SK-MEL-5 (cell line): ENCODE measurements around the gene CRYBB1. TPM values are rescaled to one million over a fixed set of nuclear protein-coding genes. Genes with fewer than 3 reads are reported as not detected.

Experiments
- DNase-seq: peaks from one replicate; pipeline ENCODE4 v3.0.0-alpha.2; 2016; ENCODE audit warnings: low read depth, low spot score
- in situ Hi-C: cut with HindIII; loops from 2 replicates; pipeline ENCODE4 v1.10.0; 2016; ENCODE audit warnings: low sequenced_read_pairs, high pct_unique_total_duplicates, low pct_unique_long_range_greater_than_20kb
- polyA plus RNA-seq, 2 experiments: library from polyadenylated mRNA; depleted of rRNA; stranded (reverse); fragments of >200 nt; gene quantifications; 2 replicates each; pipeline ENCODE4 v1.2.3, GENCODE V29; 2015
- total RNA-seq: library from RNA; depleted of rRNA; stranded (reverse); fragments of >200 nt; shearing (Covaris generic); gene quantifications from 2 replicates; pipeline ENCODE4 v1.2.3, GENCODE V29; 2014; rRNA removed

Gene CRYBB1
- not detected in 2 replicates for total RNA-seq
- not detected in 2 replicates for polyA plus RNA-seq (2015; cell fraction: cytosol; rRNA removed)
- polyA plus RNA-seq (2015; cell fraction: nucleus; rRNA removed), result not detected in 2 replicates

GRCh38 chr22:26617271-26618199 is at the start of gene CRYBB1:
CRYBB1 (minus strand) TSS chr22:26618027; CDS start chr22:26616319, 1,708 bp downstream.
- no peak for DNase-seq
- in situ Hi-C loops, result no loop called here

GRCh38 chr22:26667140-26667539 is 49.3 kb upstream of the CRYBB1 start:
- no peak for DNase-seq
- in situ Hi-C loops, result no loop called here

DNA sequence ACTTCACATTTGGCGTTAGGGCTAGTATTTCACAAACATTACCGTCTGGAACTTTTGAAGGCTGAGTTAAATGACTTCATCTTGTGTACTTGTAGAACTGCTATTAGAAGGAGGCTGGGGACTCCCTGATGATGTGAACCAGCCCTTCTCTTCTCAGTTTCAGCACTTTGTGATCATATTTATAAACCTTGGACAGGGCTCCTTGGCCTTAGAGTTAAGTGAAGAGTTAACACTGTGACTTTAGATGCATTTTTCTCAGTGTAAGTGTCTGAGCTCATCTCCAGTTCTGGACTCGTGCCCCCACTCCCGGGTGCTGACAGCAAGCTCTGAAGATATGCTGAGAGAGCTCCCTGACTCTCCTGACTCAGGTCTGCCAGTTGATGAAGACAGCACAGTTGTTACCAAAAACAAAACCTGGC is 48.0 kb upstream of the CRYBB1 start:
- in situ Hi-C loops, result no loop called here
- DNase-seq, result no peak

DNA sequence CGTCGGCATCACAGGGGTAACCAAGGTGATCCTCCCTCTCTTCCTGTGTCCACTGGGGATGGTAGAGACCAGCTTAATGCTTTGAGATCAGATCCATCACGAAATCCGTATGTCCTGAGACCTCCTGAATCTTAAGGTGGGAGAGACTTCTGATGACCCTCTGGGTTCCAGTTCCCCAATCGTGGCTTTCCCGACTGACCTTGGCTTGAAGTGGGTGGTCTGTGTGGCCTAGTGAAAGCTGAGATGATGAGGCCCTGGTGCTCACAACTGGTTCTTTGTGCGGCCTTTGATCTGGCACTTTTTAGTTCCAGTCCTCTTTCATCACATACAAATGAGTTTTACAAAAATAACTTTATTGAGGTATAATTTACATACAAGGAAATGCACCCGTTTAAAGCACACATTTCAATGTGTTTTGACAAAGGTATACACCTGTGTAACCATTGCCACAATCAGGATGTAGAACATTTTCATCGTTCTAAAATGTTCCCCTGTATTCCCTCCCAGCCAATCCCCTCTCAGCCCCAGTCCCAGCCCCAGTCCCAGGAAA is 45.6 kb upstream of the CRYBB1 start:
- in situ Hi-C loops, result no loop called here
- DNase-seq, result no peak

DNA sequence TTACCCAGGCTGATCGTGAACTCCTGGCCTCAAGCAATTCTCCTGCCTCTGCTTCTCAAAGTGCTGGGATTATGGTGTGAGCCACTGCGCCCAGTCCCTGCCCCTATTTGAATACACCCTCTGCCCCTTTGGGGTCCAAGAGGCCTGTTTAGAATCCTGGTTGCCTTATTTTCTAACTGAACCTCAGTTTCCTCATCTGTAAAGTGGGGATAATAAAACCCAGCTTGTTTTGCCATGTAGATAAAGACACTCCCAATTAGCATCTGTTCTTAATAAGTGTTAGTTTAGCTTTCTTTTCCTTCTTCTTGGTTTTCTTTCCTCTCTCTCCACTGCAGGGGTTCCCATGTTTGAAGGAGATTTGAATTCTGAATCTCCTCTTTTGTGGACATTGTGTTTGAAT is 44.3 kb upstream of the CRYBB1 start:
- in situ Hi-C loops, result no loop called here
- no peak for DNase-seq

DNA sequence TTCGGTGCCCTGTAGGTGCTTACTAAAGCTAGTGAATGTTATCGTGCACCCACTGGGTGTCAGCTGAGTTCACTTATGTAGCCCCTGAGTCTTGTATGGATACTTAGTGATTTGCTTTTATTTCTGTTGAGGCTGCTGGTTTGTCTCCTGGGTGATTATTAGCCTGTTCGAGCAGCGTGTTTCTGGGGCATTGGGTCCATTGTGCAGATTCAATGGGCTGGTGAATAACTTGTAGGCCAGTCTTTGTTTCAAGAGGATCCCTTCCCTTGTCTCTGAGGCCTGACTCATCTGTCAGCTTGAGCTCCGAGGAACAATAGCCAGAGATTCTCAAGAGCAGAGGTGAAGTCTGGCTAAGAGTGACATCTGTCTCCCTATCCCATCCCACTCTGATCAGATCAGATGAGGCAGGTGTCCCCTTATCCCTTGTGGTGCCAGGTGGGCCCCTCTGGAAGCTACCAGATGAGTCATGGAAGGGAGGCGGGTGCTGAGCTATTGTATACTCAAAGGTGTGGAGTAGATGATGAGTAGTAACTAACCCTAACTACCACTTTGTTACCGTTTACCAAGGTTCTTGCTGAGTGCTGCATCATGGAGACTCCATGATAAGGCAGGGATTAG is 43.2 kb upstream of the CRYBB1 start:
- in situ Hi-C loops, result no loop called here
- DNase-seq, result no peak

GRCh38 chr22:26660356-26660755 is 42.5 kb upstream of the CRYBB1 start:
- in situ Hi-C loops, result no loop called here
- no peak for DNase-seq

- DNase-seq, result peak; percentile 39
- in situ Hi-C loops, result no loop called here
These were observed 41.0 kb upstream of the CRYBB1 start for GRCh38 chr22:26658671-26659478.

DNA sequence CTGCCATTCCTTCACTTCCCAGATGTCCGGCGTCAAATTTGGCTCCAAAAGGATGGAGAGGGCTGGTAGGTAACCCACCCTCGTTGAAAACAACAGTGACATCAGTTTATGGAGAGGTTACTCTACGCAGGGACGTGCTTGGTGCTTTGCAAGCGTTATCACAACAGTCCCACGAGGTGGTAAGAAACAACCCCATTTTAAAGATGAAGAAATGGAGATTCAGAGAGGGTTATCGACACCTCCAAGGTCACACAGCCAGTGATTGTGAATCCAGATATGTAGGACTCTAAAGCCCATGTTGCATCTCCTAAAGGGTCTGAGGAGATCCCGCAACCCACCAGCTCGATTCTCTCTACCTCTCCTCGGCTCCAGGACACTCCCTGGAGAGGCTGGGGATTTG is 40.3 kb upstream of the CRYBB1 start:
- in situ Hi-C loops, result no loop called here
- DNase-seq, result no peak

DNA sequence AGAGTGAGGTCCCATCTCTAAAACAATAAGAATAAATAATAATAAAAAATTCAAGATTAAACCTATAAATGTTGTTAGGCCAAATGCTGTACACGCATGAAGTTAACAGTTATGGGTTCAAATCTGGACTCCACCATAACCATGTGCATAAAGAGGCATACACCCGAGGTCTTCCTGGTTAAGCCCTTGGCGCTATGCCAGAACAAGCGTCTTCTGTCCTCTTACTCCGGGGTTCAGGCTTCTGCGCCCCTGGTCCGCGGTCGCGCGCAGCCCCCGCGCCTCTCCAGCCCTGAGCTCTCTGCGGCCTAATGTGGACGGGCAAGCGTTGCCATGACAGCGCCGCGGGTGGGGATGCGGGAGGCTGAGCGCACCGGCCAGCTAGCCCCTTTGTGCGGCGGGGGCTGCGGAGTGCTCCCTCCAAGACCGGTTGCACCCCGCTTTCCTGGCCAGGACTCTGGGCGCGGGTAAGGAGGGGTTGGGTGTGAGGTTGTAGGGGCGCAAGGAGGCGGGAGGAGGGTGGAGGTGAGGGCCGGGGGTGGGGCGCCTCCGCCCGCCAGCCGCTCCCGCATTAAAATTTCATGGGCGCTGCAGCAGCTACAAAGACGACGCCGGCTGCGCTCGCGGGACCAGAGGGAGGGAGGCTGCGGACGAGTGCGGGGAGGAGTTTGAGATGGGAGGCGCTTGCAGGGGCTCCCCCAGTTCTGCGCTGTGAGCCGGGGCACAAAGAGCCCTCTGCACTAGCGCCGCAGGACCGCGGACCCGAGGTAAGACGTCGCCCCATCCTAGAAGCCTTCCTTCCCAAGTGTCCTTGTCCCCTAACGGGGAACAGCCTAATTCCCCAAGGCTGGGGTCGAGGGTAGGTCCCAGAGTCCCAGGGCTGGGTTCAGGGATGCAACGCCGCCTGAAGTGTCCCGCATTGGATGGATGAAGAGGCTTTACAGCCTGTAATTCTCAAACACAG is 39.3 kb upstream of the CRYBB1 start, which contains the start of gene MIAT:
MIAT (plus strand) TSS at position 698 of the 961 bp plus-strand sequence.
- DNase-seq, result no peak
- in situ Hi-C loops, result no loop called here

GRCh38 chr22:26651815-26652214 is 34.0 kb upstream of the CRYBB1 start:
- in situ Hi-C loops, result no loop called here
- DNase-seq, result no peak

DNA sequence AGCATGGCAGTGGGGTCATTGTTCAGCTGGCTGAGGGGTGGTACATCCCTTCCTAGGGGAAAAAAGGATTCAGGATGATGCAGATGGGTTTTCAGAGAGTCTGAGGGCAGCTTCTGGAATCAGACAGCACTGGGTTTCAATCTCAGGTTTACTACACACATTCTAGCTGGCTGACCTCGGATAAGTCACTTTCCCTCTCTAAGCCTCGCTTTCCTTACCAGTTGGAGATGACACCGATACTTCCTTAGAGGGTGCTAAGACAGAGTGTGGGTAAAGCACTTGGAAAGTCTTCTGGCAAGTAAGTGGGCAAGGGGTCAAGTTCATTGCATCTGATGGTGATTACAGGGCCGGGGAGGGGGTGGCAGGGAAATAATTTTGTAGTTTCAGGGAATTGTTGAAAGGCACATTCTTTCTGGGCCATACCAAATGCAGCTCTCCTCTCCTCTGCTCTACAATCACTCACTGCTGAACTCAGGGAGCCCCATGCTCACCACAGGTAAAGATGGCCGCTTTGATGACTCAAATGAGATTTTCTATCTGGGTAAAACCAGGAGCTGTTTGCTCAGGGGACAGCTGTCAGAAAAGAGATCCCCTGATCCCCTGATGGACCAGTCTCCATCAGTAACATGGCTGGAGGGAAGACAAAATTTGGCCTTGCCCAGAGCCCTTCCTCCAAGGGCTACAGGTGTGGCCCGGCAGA is 33.0 kb upstream of the CRYBB1 start:
- in situ Hi-C loops, result no loop called here
- DNase-seq, result no peak

GRCh38 chr22:26648528-26649388 is 30.9 kb upstream of the CRYBB1 start:
- in situ Hi-C loops, result no loop called here

GRCh38 chr22:26648011-26648497 is 30.2 kb upstream of the CRYBB1 start:
- no peak for DNase-seq
- in situ Hi-C loops, result no loop called here

More at GRCh38 chr22:26648528-26649388, 30.9 kb upstream of the CRYBB1 start:
- DNase-seq, result no peak

- no peak for DNase-seq
- in situ Hi-C loops, result no loop called here
These were observed 28.3 kb upstream of the CRYBB1 start for GRCh38 chr22:26646158-26646557.
